ENCODE data around the gene EFHD2. TPM values are rescaled to one million over a fixed set of nuclear protein-coding genes. Genes with fewer than 3 reads are reported as not detected.

EFHD2 gene
- total and polyA plus RNA-seq, 12 donors = 47.4 to 119 (median 87.9) TPM

- TF ChIP-seq POLR2A (IDR thresholded peaks at IDR 0.05) (no peak), CTCF (IDR thresholded peaks at IDR 0.05) (no peak)
- intact Hi-C loops (cut with DNase I) = no loop called here
- H3K27ac ChIP-seq = no peak overlapping the region
- no peaks in the 10 kb centered on the region for H3K9me3 ChIP-seq (replicated peaks in 1 of 3)
- no peak for DNase-seq
- no peaks in the 10 kb centered on the region for H3K4me1 ChIP-seq (replicated peaks in 1 of 2)
- 82 to 99% (median 90%) methylated on average over 4 to 8 of the region's 8 CpGs for WGBS, 4 donors
- H3K27me3 ChIP-seq = no peaks in the 10 kb centered on the region
- no peaks in the 10 kb centered on the region for H3K36me3 ChIP-seq (replicated peaks in 1 of 2)
- no peak overlapping the region for H3K4me3 ChIP-seq
These were observed 19.0 kb upstream of the EFHD2 start for GRCh38 chr1:15390667-15391066.

- H3K27ac ChIP-seq = no peak overlapping the region
- intact Hi-C loops (cut with DNase I) = no loop called here
- H3K27me3 ChIP-seq = no peaks in the 10 kb centered on the region
- no peak overlapping the region for H3K4me3 ChIP-seq
- no peaks in the 10 kb centered on the region for H3K9me3 ChIP-seq (replicated peaks in 1 of 3)
- TF ChIP-seq CTCF (IDR thresholded peaks at IDR 0.05) (no peak), POLR2A (IDR thresholded peaks at IDR 0.05) (no peak)
- DNase-seq = no peak
- H3K36me3 ChIP-seq (replicated peaks in 1 of 2) = no peaks in the 10 kb centered on the region
- H3K4me1 ChIP-seq (replicated peaks in 1 of 2) = no peaks in the 10 kb centered on the region
- 69 to 83% (median 78%) methylated on average over 4 of the region's 4 CpGs for WGBS, 4 donors
These were observed 18.3 kb upstream of the EFHD2 start for GRCh38 chr1:15391366-15391765.

- DNase-seq = no peak
- Histone ChIP-seq H3K27ac (no peak overlapping the region), H3K36me3 (replicated peaks in 1 of 2) (no peaks in the 10 kb centered on the region), H3K27me3 (no peaks in the 10 kb centered on the region), H3K4me1 (replicated peaks in 1 of 2) (no peaks in the 10 kb centered on the region), H3K9me3 (replicated peaks in 1 of 3) (no peaks in the 10 kb centered on the region), H3K4me3 (no peak overlapping the region)
- 80 to 89% (median 84%) methylated on average over 9 of the region's 9 CpGs for WGBS, 4 donors
- intact Hi-C loops (cut with DNase I) = no loop called here
- TF ChIP-seq CTCF (IDR thresholded peaks at IDR 0.05) (no peak), POLR2A (IDR thresholded peaks at IDR 0.05) (no peak)
These were observed 16.0 kb upstream of the EFHD2 start for GRCh38 chr1:15393475-15394257.

GRCh38 chr1:15394258-15394690 lies 15.4 kb upstream of the EFHD2 start:
- no peak overlapping the region for H3K27ac ChIP-seq
- no peak for DNase-seq
- no peaks in the 10 kb centered on the region for H3K4me1 ChIP-seq (replicated peaks in 1 of 2)
- no peaks in the 10 kb centered on the region for H3K27me3 ChIP-seq
- intact Hi-C loops (cut with DNase I) = no loop called here
- WGBS, 4 donors = 65 to 76% (median 69%) methylated on average over 3 of the region's 3 CpGs
- H3K36me3 ChIP-seq (replicated peaks in 1 of 2) = no peaks in the 10 kb centered on the region
- no peak overlapping the region for H3K4me3 ChIP-seq
- H3K9me3 ChIP-seq (replicated peaks in 1 of 3) = no peaks in the 10 kb centered on the region
- TF ChIP-seq CTCF (IDR thresholded peaks at IDR 0.05) = no peak
- no peak for TF ChIP-seq POLR2A (IDR thresholded peaks at IDR 0.05)
